ENCODE measurements around the gene CDHR5.

Gene CDHR5

DNA sequence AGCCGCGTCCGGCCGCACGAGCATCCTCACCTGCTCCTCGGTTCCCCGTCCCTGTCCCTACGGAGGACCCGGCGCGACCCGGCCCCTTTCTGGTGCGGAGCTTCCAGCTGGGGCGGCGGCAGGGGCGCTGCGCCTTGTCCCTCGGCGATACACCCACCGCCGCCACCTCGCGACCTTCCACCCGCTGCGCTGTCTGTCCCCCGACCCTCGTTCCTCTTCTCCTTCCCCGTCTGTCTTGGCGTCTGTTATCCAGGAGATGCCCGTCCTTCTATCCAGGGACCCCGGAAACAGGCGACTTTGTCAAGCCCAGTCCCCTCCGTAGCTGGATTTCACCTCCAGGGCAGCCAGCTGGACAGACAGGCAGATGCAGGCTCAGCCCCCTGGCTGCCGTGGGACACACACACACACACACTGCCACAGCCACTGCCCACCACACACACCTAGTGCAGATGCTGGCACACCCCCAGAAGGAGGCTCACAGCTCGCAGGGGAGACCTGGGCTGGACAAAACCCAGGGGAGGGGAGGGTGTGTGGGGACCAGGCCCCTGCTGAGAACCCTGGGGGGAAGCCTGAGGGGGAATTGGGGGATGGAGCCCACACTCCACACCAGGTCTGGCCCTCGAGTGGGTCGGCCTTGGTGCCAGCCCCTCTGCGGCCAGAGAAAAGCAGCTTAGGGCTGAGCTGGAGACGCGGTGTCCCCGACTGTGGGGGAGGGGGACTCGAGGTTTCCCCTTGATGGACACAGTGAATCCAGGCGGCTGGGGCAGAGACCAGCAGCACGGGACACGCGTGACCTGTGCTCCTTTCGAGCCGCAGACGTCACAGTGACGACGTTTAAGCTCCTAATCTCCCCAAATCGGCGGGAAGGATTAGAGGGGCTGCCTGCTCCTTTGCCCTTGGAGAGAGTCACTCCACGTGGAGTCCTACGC, 13.1 kb upstream of the CDHR5 start:
- H3K9me3 Mint-ChIP-seq, result no peaks in the 10 kb centered on the region
- H3K27me3 Mint-ChIP-seq, result peaks cover 49% of the 10 kb centered on the region
- peak overlapping the region; percentile 66 for H3K27ac Mint-ChIP-seq
- peaks cover 19% of the 10 kb centered on the region for H3K4me1 Mint-ChIP-seq (ENCODE audit: low read depth)
- H3K4me3 Mint-ChIP-seq, result peak overlapping the region; percentile 29
- DNase-seq, result no peak
- peaks cover 3% of the 10 kb centered on the region for H3K36me3 Mint-ChIP-seq (ENCODE audit: low read depth)

DNA sequence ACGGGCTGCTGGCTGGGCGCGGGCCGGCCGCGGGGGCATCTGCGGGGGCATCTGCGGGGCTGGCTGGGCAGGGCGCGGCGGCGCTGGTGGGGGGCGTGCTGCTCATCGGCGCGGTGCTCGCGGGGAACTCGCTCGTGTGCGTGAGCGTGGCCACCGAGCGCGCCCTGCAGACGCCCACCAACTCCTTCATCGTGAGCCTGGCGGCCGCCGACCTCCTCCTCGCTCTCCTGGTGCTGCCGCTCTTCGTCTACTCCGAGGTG, 12.5 kb upstream of the CDHR5 start:
- H3K27me3 Mint-ChIP-seq, result peaks cover 49% of the 10 kb centered on the region
- no peak overlapping the region for H3K27ac Mint-ChIP-seq

DNA sequence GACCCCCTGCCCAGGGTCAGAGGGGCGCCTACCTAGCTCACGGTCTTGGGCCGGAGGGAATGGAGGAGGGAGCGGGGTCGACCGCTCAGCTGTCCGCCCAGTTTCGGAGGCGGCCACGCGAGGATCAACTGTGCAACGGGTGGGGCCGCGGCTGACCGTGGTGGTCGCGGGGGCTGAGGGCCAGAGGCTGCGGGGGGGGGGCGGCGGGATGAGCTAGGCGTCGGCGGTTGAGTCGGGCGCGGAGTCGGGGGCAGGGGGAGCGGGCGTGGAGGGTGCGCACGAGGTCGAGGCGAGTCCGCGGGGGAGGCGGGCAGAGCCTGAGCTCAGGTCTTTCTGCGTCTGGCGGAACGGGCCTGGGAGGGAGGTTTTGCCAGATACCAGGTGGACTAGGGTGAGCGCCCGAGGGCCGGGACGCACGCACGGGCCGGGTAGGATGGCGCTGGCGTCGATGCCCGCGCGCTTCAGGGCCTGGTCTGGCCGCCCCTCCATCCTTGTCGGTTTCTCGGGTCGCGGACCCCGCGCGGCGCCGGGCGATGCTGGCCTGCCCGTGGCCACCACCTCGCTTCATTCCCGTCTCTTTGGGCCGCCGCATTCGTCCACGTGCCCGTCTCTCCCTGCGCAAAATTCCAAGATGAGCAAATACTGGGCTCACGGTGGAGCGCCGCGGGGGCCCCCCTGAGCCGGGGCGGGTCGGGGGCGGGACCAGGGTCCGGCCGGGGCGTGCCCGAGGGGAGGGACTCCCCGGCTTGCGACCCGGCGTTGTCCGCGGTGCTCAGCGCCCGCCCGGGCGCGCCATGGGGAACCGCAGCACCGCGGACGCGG, 12.0 kb upstream of the CDHR5 start, which contains the start of gene DRD4:
Gene DRD4, plus strand, starts transcription at position 759 of the 822 bp plus-strand sequence. Its CDS starts 36 bp downstream, at position 795.
- H3K27ac Mint-ChIP-seq, result peak within 1 kb of the TSS; percentile 66
- peaks cover 19% of the 10 kb centered on the region for H3K4me1 Mint-ChIP-seq (ENCODE audit: low read depth)
- peak within 1 kb of the TSS; percentile 29 for H3K4me3 Mint-ChIP-seq
- peaks cover 49% of the 10 kb centered on the region for H3K27me3 Mint-ChIP-seq
- no peak for DNase-seq
- H3K36me3 Mint-ChIP-seq (ENCODE audit: low read depth), result peaks cover under 1% of the 10 kb centered on the region
- H3K9me3 Mint-ChIP-seq, result no peaks in the 10 kb centered on the region

More for the DNA sequence above, 12.5 kb upstream of the CDHR5 start:
- peak overlapping the region; percentile 29 for H3K4me3 Mint-ChIP-seq
- no peak for DNase-seq
- H3K4me1 Mint-ChIP-seq (ENCODE audit: low read depth), result peaks cover 19% of the 10 kb centered on the region
- peaks cover 3% of the 10 kb centered on the region for H3K36me3 Mint-ChIP-seq (ENCODE audit: low read depth)
- no peaks in the 10 kb centered on the region for H3K9me3 Mint-ChIP-seq

DNA sequence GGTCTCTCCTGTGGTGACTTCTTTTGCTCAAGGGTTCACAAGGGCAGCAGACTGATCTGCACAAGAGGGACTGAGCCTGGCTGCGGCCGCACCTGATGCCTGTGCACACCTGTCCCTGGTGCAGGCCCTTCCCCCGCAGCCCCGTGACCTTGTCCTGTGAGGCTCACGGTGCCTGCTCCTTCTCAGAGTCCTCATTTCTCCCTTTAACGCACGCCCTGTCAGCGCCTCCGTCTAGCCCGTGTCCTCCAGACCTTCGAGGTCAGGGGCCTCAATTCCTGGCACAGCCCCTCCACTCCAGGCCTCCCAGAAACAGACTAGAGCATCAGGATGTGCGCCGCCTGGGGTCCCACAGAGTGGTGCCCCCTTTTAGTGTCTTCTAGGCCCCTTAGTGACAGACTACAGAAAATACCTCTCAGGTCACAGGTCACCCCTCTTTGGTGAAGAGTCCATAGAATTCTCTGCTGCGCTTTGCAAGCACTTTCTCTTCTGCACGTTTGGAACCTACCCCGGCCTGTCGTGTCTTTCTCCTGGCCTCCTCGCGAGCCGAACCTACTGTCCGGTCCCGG, 11.3 kb upstream of the CDHR5 start:
- no peaks in the 10 kb centered on the region for H3K9me3 Mint-ChIP-seq
- no peak overlapping the region for H3K4me3 Mint-ChIP-seq
- peaks cover 19% of the 10 kb centered on the region for H3K4me1 Mint-ChIP-seq (ENCODE audit: low read depth)
- peaks cover 49% of the 10 kb centered on the region for H3K27me3 Mint-ChIP-seq
- no peaks in the 10 kb centered on the region for H3K36me3 Mint-ChIP-seq (ENCODE audit: low read depth)
- DNase-seq, result no peak
- H3K27ac Mint-ChIP-seq, result no peak overlapping the region

DNA sequence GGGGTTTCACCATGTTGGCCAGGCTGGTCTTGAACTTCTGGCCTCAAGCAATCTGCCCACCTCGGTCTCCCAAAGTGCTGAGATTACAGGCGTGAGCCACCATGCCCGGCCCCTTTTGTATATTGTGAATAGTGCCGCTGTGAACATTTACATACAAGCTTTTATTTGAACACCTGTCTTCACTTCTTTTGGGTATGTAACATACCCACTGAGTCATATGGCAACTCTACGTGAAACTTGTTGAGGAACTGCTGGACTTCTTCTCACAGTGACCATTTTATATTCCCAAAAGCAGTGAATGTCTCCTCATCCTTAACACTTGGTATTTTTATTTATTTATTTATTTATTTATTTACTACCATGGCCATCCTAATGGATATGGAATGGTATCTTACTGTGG, 6.1 kb upstream of the CDHR5 start:
- H3K4me1 Mint-ChIP-seq (ENCODE audit: low read depth), result peaks cover 23% of the 10 kb centered on the region
- no peaks in the 10 kb centered on the region for H3K9me3 Mint-ChIP-seq

DNA sequence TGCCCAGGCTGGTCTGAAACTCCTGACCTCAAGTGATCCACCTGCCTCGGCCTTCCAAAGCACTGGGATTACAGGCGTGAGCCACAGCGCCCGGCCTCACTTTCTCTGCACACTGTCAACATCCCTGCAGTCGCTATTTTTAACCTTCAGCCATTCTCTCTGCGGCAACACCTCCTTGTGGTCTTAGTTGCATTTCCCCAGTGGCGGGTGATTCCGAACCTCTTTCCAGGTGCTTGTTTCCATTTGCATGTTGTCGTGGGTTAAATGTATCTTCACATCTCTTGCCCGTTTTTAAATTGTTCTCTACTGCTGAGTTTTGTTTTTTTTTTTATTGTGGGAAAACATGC, 4.5 kb upstream of the CDHR5 start:
- H3K36me3 Mint-ChIP-seq (ENCODE audit: low read depth), result no peaks in the 10 kb centered on the region
- peak overlapping the region; percentile 6 for H3K27ac Mint-ChIP-seq
- H3K4me1 Mint-ChIP-seq (ENCODE audit: low read depth), result peaks cover 20% of the 10 kb centered on the region
- H3K9me3 Mint-ChIP-seq, result no peaks in the 10 kb centered on the region
- H3K27me3 Mint-ChIP-seq, result peaks cover 37% of the 10 kb centered on the region
- peak overlapping the region; percentile 9 for H3K4me3 Mint-ChIP-seq
- DNase-seq, result peak; percentile 37

More for the DNA sequence above, 6.1 kb upstream of the CDHR5 start:
- Mint-ChIP-seq H3K27ac (no peak overlapping the region), H3K4me3 (no peak overlapping the region), H3K27me3 (peaks cover 42% of the 10 kb centered on the region), H3K36me3 (ENCODE audit: low read depth) (no peaks in the 10 kb centered on the region)
- no peak for DNase-seq

DNA sequence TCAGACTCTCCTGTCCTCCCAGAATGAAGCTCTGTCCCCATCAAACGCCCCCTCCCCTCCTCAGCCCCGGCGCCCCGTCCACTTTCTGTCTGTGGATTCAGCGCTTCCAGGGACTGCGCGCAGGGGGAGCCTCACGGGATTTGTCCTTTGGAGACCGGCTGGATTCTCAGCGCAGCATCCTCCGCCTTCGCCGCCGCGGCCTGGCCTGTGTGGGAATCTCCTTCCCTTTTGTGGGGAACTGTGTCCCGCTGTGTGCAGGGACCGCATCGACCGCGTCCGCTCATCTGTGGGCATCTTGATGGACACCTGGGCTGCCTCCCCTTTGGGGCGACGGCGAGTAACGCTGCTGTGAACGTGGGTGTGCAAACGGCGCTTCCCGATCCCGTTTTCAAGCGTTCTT, 3.3 kb upstream of the CDHR5 start:
- H3K9me3 Mint-ChIP-seq, result no peaks in the 10 kb centered on the region
- peak overlapping the region; percentile 41 for H3K27ac Mint-ChIP-seq
- peaks cover 20% of the 10 kb centered on the region for H3K4me1 Mint-ChIP-seq (ENCODE audit: low read depth)
- peaks cover 3% of the 10 kb centered on the region for H3K36me3 Mint-ChIP-seq (ENCODE audit: low read depth)
- no peak for DNase-seq
- peaks cover 45% of the 10 kb centered on the region for H3K27me3 Mint-ChIP-seq
- peak overlapping the region; percentile 9 for H3K4me3 Mint-ChIP-seq

DNA sequence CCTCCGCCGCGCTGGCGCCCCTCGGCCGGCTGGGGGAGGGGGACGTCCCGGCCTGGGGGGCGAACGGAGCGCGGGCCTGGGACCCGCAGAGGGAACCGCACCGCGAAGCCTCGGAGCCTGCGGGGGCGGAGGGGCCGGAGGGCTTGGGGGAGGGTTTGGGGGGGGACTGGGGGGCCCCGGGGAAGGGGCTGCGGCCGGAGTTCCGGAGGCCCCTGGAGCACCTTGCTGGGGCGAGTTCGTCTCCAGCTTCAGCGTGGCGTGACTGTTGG, 2.5 kb upstream of the CDHR5 start:
- Mint-ChIP-seq H3K27me3 (peaks cover 45% of the 10 kb centered on the region), H3K9me3 (no peaks in the 10 kb centered on the region), H3K4me1 (ENCODE audit: low read depth) (peaks cover 20% of the 10 kb centered on the region), H3K36me3 (ENCODE audit: low read depth) (peaks cover 3% of the 10 kb centered on the region), H3K4me3 (no peak overlapping the region), H3K27ac (no peak overlapping the region)
- no peak for DNase-seq

DNA sequence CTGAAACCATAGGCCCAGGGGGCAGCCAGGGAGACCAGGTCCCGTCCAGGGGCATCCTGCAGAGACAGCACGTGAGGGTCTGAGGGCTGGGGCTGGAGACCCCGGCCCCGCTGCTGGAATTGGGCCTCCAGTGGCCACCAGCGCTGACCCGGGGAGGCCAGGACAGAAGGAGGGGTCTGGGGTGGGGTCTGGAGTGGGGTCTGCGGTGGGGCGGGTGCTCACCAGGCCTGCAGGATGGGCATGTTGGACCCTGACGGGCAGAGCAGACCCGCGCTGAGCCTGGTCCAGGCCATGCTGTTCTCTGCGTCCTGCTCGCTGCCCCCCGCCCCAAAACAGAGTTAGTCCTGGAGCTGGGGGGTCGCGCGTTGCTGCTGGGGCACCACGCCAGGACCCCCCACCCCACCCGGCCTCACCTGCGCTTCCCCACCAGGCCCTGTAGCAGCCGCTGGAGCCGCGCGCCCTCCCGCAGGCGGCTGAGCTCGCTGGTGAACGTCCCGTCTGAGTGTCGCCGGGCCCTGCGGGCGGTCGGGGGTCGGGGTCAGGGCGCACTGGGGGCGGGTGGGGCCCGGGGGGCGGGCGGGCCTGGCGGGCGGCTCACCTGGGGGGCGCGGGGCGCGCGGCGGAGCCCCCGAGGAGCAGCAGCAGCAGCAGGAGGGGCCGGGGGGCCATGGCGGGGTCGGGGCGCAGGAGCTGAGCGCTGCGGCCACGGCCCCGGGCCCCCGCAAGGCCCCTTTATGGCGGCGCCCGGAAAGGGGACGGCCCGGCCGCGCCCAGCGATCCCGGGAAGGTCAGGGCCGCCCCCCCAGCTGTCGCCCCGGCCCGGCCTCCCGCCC, 1.9 kb upstream of the CDHR5 start, which contains the start of gene SCT:
Gene SCT, minus strand, starts transcription at position 707 of the 833 bp plus-strand sequence. Its CDS starts 38 bp downstream, at position 669.
- H3K27ac Mint-ChIP-seq, result peak within 1 kb of the TSS; percentile 41
- DNase-seq, result peak; percentile 38
- peaks cover 5% of the 10 kb centered on the region for H3K36me3 Mint-ChIP-seq (ENCODE audit: low read depth)
- no peak within 1 kb of the TSS for H3K4me3 Mint-ChIP-seq
- H3K9me3 Mint-ChIP-seq, result no peaks in the 10 kb centered on the region
- H3K27me3 Mint-ChIP-seq, result peaks cover 45% of the 10 kb centered on the region
- H3K4me1 Mint-ChIP-seq (ENCODE audit: low read depth), result peaks cover 20% of the 10 kb centered on the region

DNA sequence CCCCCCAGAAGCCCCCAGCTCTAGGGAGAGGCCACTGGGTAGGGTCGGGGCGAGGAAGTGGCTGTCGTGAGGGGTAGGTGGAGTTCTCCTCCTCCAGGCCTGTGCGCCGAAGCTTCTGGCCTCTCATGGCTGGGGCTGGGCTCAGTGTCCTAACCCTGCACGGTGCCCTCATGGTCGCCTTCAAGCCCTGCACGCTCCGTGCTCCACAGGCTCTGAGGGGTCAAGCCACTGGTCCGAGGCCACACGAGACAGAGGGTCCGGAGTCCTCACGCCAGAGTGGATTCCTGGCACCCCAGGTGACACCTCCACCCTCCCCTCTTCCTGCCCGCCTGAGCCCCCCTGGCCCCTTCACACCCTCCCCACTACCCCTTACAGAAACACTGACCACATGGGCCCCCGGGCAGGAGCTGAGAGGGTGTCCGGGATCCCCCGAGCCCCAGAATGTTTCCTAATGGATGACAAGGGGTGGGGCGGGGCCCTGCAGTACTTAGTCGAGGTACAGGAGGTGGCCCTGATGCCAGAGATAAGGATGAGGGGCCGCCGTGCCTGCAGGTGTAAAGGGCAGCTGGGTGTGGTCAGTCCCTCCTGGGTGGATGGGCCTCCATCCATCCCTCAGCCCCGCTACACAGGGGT, 997 bp upstream of the CDHR5 start:
- peaks cover 45% of the 10 kb centered on the region for H3K27me3 Mint-ChIP-seq
- DNase-seq, result no peak
- no peaks in the 10 kb centered on the region for H3K9me3 Mint-ChIP-seq
- peaks cover 5% of the 10 kb centered on the region for H3K36me3 Mint-ChIP-seq (ENCODE audit: low read depth)
- no peak overlapping the region for H3K27ac Mint-ChIP-seq
- H3K4me3 Mint-ChIP-seq, result no peak overlapping the region
- H3K4me1 Mint-ChIP-seq (ENCODE audit: low read depth), result peaks cover 20% of the 10 kb centered on the region

DNA sequence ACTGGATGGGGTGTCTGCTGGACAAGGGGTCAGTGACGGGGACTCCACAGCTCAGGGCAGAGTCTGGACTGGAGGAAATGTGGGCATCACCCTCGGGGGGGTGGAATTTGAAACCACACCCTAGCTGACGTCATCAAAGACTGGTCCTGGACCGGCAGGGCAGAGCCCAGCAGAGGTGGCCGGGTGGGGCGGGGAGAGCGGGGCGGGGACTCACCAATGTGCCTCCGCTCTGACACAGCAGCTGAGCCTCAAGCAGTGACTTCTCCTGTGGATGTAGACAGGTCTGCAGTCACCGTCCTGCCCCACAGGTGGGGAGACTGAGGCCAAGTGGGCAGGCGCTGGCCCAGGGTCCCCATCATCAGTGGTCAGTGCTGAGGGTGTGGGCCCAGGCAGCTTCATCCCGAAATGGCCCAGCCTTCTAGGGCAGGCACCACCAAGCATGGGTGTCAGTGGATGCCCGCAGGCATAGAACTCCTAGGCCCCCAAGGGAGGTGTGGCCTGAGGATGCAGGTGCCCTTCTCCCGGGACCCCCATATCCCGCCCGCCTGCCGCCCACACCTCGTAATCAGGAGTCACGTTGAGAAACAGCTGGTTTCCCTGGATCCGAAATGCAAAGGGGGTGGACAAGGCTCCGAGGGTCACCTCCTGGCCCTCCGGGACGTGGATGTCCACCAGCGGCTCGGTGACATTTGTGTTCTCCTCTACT, 603 bp downstream of the CDHR5 start:
- peaks cover 40% of the 10 kb centered on the region for H3K27me3 Mint-ChIP-seq

DNA sequence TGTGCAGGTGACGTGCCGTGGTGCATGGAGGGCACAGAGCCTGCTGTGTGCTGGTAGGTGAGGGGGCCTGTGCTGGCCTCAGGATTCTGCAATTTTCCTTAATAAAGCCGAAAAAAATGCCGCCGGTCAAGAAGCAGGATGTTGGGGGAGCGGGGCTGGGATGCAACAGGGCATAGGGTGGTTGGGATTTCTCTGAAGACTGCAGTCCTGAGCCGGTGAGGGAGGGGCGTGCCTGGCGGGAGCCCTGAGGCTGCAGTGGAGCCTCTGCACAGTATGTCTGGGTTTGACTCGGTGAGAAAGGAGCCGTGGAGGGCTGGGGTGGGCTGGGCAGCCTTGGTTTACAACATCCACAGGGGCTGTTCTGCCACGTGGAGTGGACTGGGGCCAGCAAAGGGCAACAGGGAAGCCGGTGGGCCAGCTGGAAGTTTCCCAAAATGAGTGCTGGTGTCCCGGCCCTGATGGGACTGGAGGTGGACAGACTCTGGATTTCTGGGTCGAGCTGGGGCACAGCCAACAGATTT, 1.3 kb downstream of the CDHR5 start:
- Mint-ChIP-seq H3K4me1 (ENCODE audit: low read depth) (peaks cover 8% of the 10 kb centered on the region), H3K9me3 (no peaks in the 10 kb centered on the region), H3K27ac (peak overlapping the region; percentile 71), H3K36me3 (ENCODE audit: low read depth) (peaks cover 5% of the 10 kb centered on the region), H3K4me3 (no peak overlapping the region), H3K27me3 (peaks cover 34% of the 10 kb centered on the region)
- DNase-seq, result no peak

More for the DNA sequence above, 603 bp downstream of the CDHR5 start:
- H3K9me3 Mint-ChIP-seq, result no peaks in the 10 kb centered on the region
- no peak for DNase-seq
- peaks cover 5% of the 10 kb centered on the region for H3K36me3 Mint-ChIP-seq (ENCODE audit: low read depth)
- peaks cover 15% of the 10 kb centered on the region for H3K4me1 Mint-ChIP-seq (ENCODE audit: low read depth)
- no peak overlapping the region for H3K27ac Mint-ChIP-seq
- H3K4me3 Mint-ChIP-seq, result no peak overlapping the region

DNA sequence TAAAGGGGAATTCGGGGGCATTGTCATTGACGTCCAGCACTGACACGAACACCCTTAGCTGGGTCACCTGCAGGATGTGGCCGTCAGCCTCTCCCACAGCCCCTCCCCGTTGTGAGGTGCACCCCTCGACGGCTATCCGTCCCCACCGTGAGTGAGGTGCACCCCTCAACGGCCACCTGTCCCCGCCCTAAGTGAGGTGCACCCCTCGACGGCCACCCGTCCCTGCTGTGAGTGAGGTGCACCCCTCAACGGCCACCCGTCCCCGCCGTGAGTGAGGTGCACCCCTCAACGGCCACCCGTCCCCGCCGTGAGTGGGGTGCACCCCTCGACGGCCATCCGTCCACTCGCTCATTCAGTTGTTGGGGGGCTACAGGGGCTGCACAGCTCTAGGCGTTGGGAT, 2.9 kb downstream of the CDHR5 start:
- H3K4me1 Mint-ChIP-seq (ENCODE audit: low read depth), result no peaks in the 10 kb centered on the region
- H3K9me3 Mint-ChIP-seq, result no peaks in the 10 kb centered on the region
- H3K27ac Mint-ChIP-seq, result no peak overlapping the region
- no peak for DNase-seq
- H3K36me3 Mint-ChIP-seq (ENCODE audit: low read depth), result peaks cover 9% of the 10 kb centered on the region
- H3K27me3 Mint-ChIP-seq, result peaks cover 24% of the 10 kb centered on the region
- no peak overlapping the region for H3K4me3 Mint-ChIP-seq

Data from activated T-cell treated with anti-CD3 and anti-CD28 coated beads, Interleukin-2, amount 50 U/mL, for 24 hours (primary cell).